MM.1S (cell line): ENCODE results near the gene ASIC1.

ENCODE experiments used
- DNase-seq: peaks from one replicate; pipeline ENCODE4 v3.0.0-alpha.2; 2015
- H2AFZ ChIP-seq: fragments of 300-600 bp; sonication (generic); 2 replicates; pipeline ENCODE4 v1.6.0; 2016; ENCODE audit warnings: antibody characterized with exemption, low read length
- H3F3A ChIP-seq: fragments of 300-600 bp; sonication (generic); 2 replicates; pipeline ENCODE4 v1.6.1; 2016; ENCODE audit warnings: mild to moderate bottlenecking, antibody characterized with exemption, low read length, moderate library complexity, mixed read lengths; ENCODE audit not compliant: insufficient read depth
- H3K27ac ChIP-seq: fragments of 300-600 bp; sonication (generic); 2 replicates; pipeline ENCODE4 v1.5.1; 2016; ENCODE audit warnings: mild to moderate bottlenecking, low read length
- H3K27me3 ChIP-seq: fragments of 300-600 bp; sonication (generic); replicated peaks from 2 replicates; pipeline ENCODE4 v1.6.0; 2016; ENCODE audit warnings: low read length; ENCODE audit not compliant: insufficient read depth
- H3K36me3 ChIP-seq: fragments of 300-600 bp; sonication (generic); replicated peaks from 2 replicates; pipeline ENCODE4 v1.6.1; 2016; ENCODE audit warnings: mild to moderate bottlenecking, low read length, mixed read lengths; ENCODE audit not compliant: insufficient read depth
- H3K4me1 ChIP-seq: fragments of 300-600 bp; sonication (generic); 2 replicates; pipeline ENCODE4 v1.6.1; 2016; ENCODE audit warnings: low read length, mixed read lengths
- H3K4me2 ChIP-seq: fragments of 300-600 bp; sonication (generic); 2 replicates; pipeline ENCODE4 v1.6.0; 2016; ENCODE audit warnings: low read depth, low read length
- H3K4me3 ChIP-seq: fragments of 300-600 bp; sonication (generic); 2 replicates; pipeline ENCODE4 v1.5.1; 2016; ENCODE audit warnings: low read length, mixed read lengths
- H3K79me2 ChIP-seq: fragments of 300-600 bp; sonication (generic); 2 replicates; pipeline ENCODE4 v1.6.1; 2016; ENCODE audit warnings: mixed run types, low read length, mixed read lengths
- H3K9ac ChIP-seq: fragments of 300-600 bp; sonication (generic); 2 replicates; pipeline ENCODE4 v1.6.1; 2016; ENCODE audit warnings: low read length, mixed read lengths
- H3K9me2 ChIP-seq: fragments of 300-600 bp; sonication (generic); replicated peaks from 2 replicates; pipeline ENCODE4 v1.6.1; 2016; ENCODE audit warnings: mild to moderate bottlenecking, low read length, mixed read lengths; ENCODE audit not compliant: insufficient read depth
- H3K9me3 ChIP-seq: fragments of 300-600 bp; sonication (generic); replicated peaks from 2 replicates; pipeline ENCODE4 v1.6.1; 2016; ENCODE audit warnings: mild to moderate bottlenecking, low read length, mixed read lengths; ENCODE audit not compliant: insufficient read depth
- H4K20me1 ChIP-seq: fragments of 300-600 bp; sonication (generic); 2 replicates; pipeline ENCODE4 v1.6.1; 2016; ENCODE audit warnings: mild to moderate bottlenecking, low read length, moderate library complexity, mixed read lengths; ENCODE audit not compliant: insufficient read depth
- CTCF ChIP-seq: fragments of 300-600 bp; sonication (generic); IDR thresholded peaks from 2 replicates; pipeline ENCODE4 v1.5.1; 2016; ENCODE audit warnings: antibody characterized with exemption, low read length, mixed read lengths
- EZH2 ChIP-seq: fragments of 300-600 bp; sonication (generic); optimal IDR thresholded peaks from 2 replicates; pipeline ENCODE3; 2017; ENCODE audit warnings: low read depth, mild to moderate bottlenecking, antibody characterized with exemption, low read length, mixed read lengths
- EZH2phosphoT487 ChIP-seq: fragments of 300-600 bp; sonication (generic); IDR thresholded peaks from 2 replicates; pipeline ENCODE4 v1.6.1; 2018; ENCODE audit warnings: antibody characterized with exemption, low read length

Gene ASIC1

GRCh38 chr12:50040657-50041056, 16.7 kb upstream of the ASIC1 start:
- DNase-seq = no peak
- H3K9me3 ChIP-seq = no peaks in the 10 kb centered on the region
- no peaks in the 10 kb centered on the region for H3F3A ChIP-seq
- H3K9ac ChIP-seq = no peak overlapping the region
- no peak for TF ChIP-seq CTCF
- no peak for TF ChIP-seq EZH2
- TF ChIP-seq EZH2phosphoT487 = no peak
- H3K27ac ChIP-seq = no peak overlapping the region
- no peaks in the 10 kb centered on the region for H3K4me1 ChIP-seq
- H3K9me2 ChIP-seq = no peaks in the 10 kb centered on the region
- H3K36me3 ChIP-seq = no peaks in the 10 kb centered on the region
- H3K79me2 ChIP-seq = no peaks in the 10 kb centered on the region
- no peak overlapping the region for H2AFZ ChIP-seq
- no peak overlapping the region for H3K4me2 ChIP-seq
- no peaks in the 10 kb centered on the region for H4K20me1 ChIP-seq
- H3K27me3 ChIP-seq = no peaks in the 10 kb centered on the region
- no peak overlapping the region for H3K4me3 ChIP-seq

DNA sequence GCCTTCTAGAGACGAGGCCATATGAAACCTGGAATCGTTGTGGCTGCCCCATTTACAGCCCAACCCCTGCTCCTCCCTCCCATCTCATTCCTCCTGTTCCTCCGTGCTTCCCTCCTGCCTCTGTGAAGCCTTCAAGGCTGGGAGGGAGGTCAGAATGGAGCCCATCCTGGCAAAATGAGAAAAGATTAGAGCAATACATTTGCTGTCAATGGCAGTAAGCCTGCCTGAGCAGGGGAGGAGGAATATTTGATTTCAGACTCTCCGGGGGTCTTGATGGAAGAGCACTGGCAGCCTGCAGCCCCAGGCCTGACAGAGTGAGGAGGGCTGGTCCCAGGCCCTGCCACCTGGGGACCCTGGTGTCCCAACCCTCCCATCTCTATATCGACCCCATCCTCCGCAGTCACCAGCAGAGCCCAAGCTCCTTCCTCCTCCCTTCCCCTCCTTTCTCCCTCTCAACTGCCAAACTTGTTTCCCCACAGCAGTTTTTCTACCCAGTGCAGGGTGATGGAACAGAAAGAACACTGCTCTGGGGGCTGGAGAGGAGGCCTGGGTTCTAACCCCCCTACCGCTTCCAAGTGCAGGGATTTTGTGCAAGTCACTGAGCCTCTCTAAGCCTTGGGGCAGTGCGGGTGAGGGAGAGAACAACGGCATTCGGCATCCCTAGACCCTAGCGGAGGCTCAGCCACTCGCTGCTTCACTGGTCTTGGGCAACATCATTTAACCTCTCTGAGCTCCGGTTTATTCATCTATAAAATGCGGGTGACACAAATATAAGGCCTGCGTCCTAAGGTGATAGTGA, 16.1 kb upstream of the ASIC1 start:
- Histone ChIP-seq H3K27ac (no peak overlapping the region), H3K27me3 (no peaks in the 10 kb centered on the region), H3K4me1 (no peaks in the 10 kb centered on the region), H3F3A (no peaks in the 10 kb centered on the region), H3K9me3 (no peaks in the 10 kb centered on the region), H2AFZ (no peak overlapping the region), H3K4me2 (no peak overlapping the region), H3K4me3 (no peak overlapping the region), H3K79me2 (no peaks in the 10 kb centered on the region), H4K20me1 (no peaks in the 10 kb centered on the region), H3K9ac (no peak overlapping the region), H3K36me3 (no peaks in the 10 kb centered on the region), H3K9me2 (no peaks in the 10 kb centered on the region)
- DNase-seq = no peak
- no peak for TF ChIP-seq EZH2
- TF ChIP-seq EZH2phosphoT487 = no peak
- TF ChIP-seq CTCF = no peak

DNA sequence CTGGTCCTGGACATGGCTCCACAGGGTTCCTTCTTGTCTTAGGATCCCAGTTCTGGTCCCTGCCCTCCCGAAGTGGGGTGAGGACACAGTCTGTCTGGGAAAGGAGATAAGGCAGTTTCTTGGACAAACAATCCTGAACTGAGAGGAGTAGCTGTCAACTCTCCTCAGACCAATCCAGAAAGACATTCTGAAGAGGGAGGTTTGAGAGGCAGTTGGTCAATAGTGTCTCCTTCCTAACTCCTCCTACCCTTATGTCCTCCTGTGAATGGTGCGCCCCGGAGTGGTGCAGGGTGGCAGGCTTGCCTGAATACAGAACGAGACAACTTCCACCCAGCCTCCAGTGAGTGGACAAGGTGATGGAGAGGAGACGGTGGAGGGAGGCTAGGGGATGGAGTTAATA, 15.4 kb upstream of the ASIC1 start:
- no peak overlapping the region for H3K27ac ChIP-seq
- no peaks in the 10 kb centered on the region for H3K79me2 ChIP-seq
- H3K4me1 ChIP-seq = peaks cover 4% of the 10 kb centered on the region; the same call in 1 of the 2 replicates
- TF ChIP-seq CTCF (no peak), EZH2 (no peak), EZH2phosphoT487 (no peak)
- H3K9me3 ChIP-seq = no peaks in the 10 kb centered on the region
- H3K27me3 ChIP-seq = no peaks in the 10 kb centered on the region
- H3K4me3 ChIP-seq = no peak overlapping the region
- no peaks in the 10 kb centered on the region for H3F3A ChIP-seq
- no peaks in the 10 kb centered on the region for H3K9me2 ChIP-seq
- no peak overlapping the region for H2AFZ ChIP-seq
- H3K4me2 ChIP-seq = no peak overlapping the region
- H3K36me3 ChIP-seq = no peaks in the 10 kb centered on the region
- H3K9ac ChIP-seq = no peak overlapping the region
- H4K20me1 ChIP-seq = no peaks in the 10 kb centered on the region
- no peak for DNase-seq
